ENCODE results near the gene RNASE9.

GRCh38 chr14:20606902-20607242 is 46.0 kb upstream of the RNASE9 start:
- TF ChIP-seq CTCF (IDR thresholded peaks at IDR 0.05) (no peak), POLR2A (IDR thresholded peaks at IDR 0.05) (no peak)
